Right lobe of liver (tissue), 4 donors: Measurements from ENCODE around the gene SENP2.

Experiments
- CTCF ChIP-seq, 4 donors: fragments of 200-600 bp in 3 of 4; fragments of 450-650 bp in 1 of 4; IDR thresholded peaks; one replicate each; pipeline versions ENCODE4 v1.5.1 to v1.8.0; 2016 to 2022; ENCODE audit warnings: antibody characterized with exemption in 4 of 4, mild to moderate bottlenecking in 2 of 4
- POLR2A ChIP-seq: fragments of 450-650 bp; IDR thresholded peaks from one replicate; pipeline ENCODE4 v1.6.1; 2017; ENCODE audit warnings: antibody characterized with exemption, mild to moderate bottlenecking
- donor health status: DM: no; HTN: no; CAD: no.
- donor health status: DM: no; HTN: no; CAD: no.
- donor health status: DM: no; HTN: yes; CAD: no.

DNA sequence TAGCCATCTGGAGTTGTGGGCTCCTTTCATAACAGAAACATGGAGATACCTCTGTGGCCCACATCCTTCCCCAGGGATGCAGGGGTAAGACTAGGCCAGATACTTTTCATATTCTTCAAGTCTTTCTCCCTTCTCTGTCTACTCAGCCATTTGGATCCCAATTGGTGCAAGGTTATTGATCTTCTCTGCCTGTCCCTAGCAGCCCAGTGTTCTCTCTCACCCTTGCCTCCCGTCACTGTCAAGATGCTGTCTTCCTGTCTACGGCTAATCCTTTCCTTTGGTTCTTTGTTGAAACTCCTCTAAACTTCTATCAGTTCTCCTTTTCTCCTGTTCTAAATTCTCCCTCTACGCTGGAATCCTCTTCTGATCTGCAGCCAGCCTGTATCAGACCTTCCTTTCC is 51.3 kb downstream of the SENP2 start:
- no peak for TF ChIP-seq CTCF (IDR thresholded peaks at IDR 0.05)
- TF ChIP-seq POLR2A = no peak
